ENCODE measurements around the gene PREX1.

- TF ChIP-seq CTCF (IDR thresholded peaks at IDR 0.05 in 4 of 5, conservative IDR thresholded peaks at IDR 0.05 in 1 of 5) (no peak), POLR2A (IDR thresholded peaks at IDR 0.05) (no peak)
Observed at GRCh38 chr20:48830826-48831318, 3.1 kb upstream of the PREX1 start.

All from gastrocnemius medialis (tissue), 4 donors.